Measurements from ENCODE around the gene TTLL1.

The TTLL1 gene

DNA sequence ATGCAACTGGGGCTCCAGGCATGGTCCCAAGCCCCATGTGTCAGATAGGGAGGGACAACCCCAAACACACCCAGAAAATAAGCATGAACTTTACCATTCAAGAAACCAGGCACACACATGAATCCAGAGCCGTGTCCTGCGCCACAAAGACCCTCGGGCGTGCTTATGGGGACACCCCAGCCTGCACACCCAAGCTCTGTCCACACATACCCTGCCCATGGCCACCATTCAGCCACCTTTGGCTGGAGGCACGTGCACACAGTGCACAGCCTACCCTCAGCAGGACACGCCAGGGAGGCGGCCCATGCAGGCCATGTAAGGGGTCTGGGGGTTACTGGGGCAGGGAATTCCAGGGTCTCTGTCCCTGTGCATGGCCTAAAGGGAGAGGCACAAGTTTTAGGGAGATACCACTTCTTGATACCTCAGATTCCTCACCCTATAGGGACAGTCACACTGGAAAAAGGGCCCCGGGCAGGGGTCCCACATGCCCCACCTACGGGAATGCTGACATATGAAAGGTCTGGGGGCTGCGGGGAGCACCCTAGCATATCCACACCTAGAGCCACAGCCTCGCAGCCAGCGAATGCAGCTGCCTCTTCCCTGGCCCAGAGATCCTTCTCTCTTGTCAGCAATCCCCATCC is 94.8 kb downstream of the TTLL1 start:
- H3K4me3 ChIP-seq (ENCODE audit: low read depth, low read length): no peak overlapping the region

DNA sequence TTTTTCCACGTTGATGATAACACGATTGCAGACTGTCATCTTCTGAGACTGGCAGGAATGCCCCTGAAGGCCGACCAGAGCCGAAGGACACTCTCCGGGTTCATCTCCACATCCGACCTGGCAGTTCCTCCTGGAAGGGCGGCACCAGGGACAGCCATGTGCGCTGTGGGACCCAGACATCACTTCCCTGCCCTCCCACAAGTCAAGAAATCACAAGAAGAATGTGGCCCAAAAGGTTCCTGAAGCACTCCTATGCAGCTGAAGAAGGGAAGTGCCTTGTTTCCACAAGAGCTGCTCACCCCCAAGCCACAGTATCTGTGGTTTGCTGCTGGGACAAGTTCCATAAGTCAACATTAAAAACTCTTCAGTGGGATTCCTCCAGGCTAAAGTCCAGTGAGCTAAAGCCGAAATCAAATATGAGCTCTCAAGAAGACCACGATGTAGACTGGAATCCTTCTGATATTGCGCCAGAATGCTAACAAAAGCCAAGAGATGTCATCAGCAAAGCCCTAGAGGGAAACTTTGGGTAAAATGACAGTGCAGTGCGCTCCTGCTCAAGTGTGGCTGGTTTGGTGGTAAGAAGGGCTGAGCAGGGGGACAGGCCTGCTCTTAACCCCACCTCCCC is 95.4 kb downstream of the TTLL1 start:
- H3K4me3 ChIP-seq (ENCODE audit: low read depth, low read length): no peak overlapping the region
- TF ChIP-seq, protein P1, sequence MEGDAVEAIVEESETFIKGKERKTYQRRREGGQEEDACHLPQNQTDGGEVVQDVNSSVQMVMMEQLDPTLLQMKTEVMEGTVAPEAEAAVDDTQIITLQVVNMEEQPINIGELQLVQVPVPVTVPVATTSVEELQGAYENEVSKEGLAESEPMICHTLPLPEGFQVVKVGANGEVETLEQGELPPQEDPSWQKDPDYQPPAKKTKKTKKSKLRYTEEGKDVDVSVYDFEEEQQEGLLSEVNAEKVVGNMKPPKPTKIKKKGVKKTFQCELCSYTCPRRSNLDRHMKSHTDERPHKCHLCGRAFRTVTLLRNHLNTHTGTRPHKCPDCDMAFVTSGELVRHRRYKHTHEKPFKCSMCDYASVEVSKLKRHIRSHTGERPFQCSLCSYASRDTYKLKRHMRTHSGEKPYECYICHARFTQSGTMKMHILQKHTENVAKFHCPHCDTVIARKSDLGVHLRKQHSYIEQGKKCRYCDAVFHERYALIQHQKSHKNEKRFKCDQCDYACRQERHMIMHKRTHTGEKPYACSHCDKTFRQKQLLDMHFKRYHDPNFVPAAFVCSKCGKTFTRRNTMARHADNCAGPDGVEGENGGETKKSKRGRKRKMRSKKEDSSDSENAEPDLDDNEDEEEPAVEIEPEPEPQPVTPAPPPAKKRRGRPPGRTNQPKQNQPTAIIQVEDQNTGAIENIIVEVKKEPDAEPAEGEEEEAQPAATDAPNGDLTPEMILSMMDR (IDR thresholded peaks at IDR 0.05; ENCODE audit: borderline replicate concordance, insufficient read depth, low read depth, low read length): no peak

More for the DNA sequence above, 94.8 kb downstream of the TTLL1 start:
- TF ChIP-seq, protein P1 (IDR thresholded peaks at IDR 0.05; ENCODE audit: borderline replicate concordance, insufficient read depth, low read depth, low read length): no peak

DNA sequence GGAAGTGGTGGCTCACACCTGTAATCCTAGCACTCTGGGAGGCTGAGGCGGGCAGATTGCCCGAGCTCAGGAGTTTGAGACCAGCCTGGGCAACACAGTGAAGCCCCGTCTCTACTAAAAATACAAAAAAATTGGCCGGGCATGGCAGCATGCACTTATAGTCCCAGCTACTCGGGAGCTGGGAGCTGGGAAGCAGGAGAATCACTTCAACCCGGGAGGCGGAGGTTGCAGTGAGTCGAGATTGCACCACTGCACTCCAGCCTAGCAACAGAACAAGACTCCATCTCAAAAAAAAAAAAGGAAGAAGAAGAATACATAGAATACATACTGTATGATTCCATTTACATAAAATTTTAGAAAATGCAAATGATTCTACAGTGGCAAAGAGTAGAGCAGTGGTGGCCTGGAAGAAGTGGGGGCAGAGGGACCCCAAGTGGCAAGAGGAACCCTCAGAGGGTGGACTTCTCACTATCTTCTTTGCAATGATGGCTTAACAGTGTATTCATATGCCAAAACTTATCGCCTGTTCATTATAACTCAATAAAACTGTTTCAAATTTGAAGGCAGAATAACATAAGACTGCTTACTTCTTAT is 96.2 kb downstream of the TTLL1 start:
- TF ChIP-seq, protein P1 (IDR thresholded peaks at IDR 0.05; ENCODE audit: borderline replicate concordance, insufficient read depth, low read depth, low read length): no peak
- no peak overlapping the region for H3K4me3 ChIP-seq (ENCODE audit: low read depth, low read length)

DNA sequence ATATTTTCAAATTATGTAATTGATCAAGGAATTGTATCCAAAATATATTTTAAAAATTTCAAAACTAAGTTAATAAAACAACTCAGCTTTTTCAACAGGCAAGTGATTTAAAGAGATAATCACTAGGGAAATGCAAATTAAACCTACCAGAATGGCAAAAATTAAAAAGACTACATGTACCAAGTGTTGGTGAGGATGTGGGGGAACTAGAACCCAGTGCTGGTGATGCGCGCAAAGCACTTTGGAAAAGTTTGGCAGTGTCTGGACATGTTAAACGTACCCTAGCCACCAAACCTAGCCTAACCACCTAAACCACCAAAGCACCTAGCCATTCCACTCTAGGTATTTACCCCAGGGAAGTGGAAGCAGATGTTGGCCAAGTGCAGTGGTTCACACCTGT is 97.1 kb downstream of the TTLL1 start:
- TF ChIP-seq, protein P1 (IDR thresholded peaks at IDR 0.05; ENCODE audit: borderline replicate concordance, insufficient read depth, low read depth, low read length): no peak

DNA sequence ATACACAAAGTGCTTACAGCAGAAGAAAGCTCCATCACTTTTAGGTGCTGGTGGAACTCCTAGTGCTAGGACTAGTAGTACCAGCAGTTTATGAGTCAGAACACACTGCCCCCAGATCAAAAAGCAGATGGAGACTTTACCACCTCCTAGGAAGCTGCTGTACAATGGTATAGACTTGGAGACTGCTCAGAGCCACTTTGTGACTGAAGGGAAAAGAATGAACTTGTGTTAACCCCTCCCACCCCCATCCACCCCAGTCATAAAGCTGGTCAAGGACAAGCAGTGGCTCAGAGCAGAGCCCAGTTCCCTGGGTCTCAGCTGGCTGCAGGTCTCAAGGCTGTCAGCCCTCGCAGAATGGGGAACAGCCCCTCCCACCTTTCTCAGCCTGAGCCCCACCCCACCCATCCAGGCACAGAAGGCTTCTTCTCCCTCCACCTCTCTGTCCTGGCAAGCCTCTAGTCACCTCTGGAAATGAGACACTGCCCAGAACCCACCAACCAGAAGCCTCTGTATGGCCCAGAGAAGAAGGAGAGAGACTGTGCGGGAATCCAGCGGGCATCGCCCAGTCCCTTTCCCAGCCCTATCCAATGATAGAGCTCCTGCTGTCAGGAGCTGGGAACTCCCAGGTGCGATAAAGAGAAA is 98.1 kb downstream of the TTLL1 start:
- TF ChIP-seq, protein P1 (IDR thresholded peaks at IDR 0.05; ENCODE audit: borderline replicate concordance, insufficient read depth, low read depth, low read length): no peak
- H3K4me3 ChIP-seq (ENCODE audit: low read depth, low read length): no peak overlapping the region

More for the DNA sequence above, 97.1 kb downstream of the TTLL1 start:
- no peak overlapping the region for H3K4me3 ChIP-seq (ENCODE audit: low read depth, low read length)

DNA sequence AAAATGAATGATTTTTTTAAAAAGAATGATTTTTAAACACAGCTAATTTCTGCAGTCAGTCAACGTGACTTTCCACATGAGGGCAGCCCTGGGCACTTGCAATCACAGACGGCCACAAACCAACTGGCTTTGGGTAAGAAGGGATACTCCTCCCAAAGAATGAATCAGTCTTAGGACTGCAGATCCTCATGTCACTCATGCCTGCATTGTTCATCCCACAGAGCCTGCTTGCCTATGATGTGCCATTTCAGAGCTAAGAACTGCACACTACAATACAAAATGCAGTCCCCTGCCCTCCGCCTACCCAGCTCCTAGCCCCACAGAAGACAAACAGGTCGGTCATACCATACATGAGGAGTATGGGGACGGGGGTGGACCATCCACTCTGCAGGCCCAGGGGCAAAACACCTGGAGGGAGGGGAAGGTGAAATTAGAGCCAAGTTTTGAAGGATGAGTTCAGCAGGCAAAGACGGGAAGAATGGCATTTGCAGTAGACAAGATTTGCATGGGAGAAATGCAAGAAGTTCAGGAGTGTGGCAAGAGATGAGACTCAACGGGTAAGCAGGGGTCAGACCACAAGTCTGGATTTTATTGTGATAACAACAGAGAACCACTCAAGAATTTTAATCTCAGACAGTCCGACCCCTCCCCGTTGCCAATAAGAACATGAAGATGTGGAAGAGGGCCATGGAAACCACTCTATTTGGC is 98.9 kb downstream of the TTLL1 start:
- no peak overlapping the region for H3K4me3 ChIP-seq (ENCODE audit: low read depth, low read length)
- TF ChIP-seq, protein P1 (IDR thresholded peaks at IDR 0.05; ENCODE audit: borderline replicate concordance, insufficient read depth, low read depth, low read length): no peak
